AG09319 (cell line): ENCODE results near the gene DCDC1.
A peak's percentile ranks its signal among the peaks of the same experiment; 100 is the strongest.
"Not testable (repeated sequence)": the region's sequence is repeated elsewhere in the genome, so short reads cannot be mapped to it uniquely, and the experiment has no call there.

Experiments used
- DNase-seq: peaks from one replicate; pipeline ENCODE4 v3.0.0-alpha.2; 2010; ENCODE audit warnings: low read depth; ENCODE audit errors: extremely low read depth
- TF ChIP-seq, protein P1 (sequence below): IDR thresholded peaks from 2 replicates; pipeline ENCODE4 v1.5.1; 2011; ENCODE audit warnings: low read depth, mild to moderate bottlenecking, inconsistent platforms, low read length, moderate library complexity

DCDC1 gene

DNA sequence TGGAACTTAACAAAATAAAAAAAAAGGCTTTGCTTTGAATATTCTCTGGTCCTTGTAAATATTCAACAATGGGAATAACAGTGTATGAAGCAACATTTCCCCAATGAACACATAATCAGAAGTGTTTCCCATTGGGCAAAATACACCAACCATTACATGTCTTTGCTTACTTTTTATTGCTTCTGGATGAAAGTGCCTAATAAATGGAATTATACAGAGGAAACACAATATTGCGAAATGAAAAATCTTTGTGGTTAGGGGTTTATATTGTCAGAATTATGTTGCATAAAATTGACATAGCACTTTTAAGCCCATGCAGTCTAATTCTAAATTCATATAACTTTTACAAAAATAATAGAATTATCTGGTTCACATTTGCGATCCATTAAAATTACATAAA lies 386.4 kb downstream of the DCDC1 start:
- TF ChIP-seq, protein P1, sequence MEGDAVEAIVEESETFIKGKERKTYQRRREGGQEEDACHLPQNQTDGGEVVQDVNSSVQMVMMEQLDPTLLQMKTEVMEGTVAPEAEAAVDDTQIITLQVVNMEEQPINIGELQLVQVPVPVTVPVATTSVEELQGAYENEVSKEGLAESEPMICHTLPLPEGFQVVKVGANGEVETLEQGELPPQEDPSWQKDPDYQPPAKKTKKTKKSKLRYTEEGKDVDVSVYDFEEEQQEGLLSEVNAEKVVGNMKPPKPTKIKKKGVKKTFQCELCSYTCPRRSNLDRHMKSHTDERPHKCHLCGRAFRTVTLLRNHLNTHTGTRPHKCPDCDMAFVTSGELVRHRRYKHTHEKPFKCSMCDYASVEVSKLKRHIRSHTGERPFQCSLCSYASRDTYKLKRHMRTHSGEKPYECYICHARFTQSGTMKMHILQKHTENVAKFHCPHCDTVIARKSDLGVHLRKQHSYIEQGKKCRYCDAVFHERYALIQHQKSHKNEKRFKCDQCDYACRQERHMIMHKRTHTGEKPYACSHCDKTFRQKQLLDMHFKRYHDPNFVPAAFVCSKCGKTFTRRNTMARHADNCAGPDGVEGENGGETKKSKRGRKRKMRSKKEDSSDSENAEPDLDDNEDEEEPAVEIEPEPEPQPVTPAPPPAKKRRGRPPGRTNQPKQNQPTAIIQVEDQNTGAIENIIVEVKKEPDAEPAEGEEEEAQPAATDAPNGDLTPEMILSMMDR: no peak
- no peak for DNase-seq

DNA sequence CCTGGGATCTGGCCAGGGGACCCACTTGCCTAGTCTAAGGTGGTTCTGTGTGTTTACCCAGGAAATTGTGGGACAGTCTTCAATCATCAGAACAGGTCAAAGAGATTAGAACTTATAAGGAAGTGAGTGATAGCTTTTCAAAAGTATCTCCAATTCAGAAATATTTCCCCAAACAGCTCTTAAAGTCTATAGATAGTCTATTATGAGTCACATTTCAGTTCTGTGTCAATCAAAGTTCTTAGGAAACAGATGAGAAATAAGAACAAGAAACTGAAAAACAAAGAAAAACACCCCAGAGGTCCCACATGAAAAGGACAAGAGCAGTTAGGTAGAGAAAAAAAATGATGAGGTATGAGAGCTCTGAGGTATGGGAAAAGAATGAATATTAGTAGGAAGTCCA lies 402.0 kb downstream of the DCDC1 start:
- DNase-seq: no peak
- TF ChIP-seq, protein P1: no peak

DNA sequence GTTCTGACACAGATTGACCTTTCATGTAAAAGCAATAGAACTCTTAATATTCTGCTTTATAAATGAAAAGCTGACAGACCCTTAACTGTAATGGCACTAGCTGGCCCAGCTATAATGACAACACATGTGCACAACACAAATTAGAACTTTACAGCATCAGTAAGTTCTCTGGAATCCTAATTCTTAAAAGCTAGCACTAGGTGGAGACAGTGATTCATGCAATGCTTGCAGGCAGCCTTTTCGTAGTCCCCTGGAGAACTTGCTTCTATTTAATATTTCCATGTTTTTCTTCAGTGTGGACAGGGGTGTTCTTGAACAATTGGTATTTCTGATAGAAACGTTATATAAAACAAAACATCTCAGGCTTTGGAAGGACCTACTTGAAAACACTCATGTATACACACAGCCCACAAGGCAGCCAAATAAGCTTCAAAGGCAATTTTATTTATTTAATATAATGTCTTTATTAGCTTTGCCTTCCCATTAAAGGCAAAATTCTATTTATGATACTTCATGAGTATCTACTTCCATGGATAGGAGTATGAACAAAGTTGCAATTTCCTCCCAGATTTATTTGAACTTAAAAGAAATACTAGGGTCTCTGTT lies 409.0 kb downstream of the DCDC1 start:
- TF ChIP-seq, protein P1: peak; percentile 31
- peak; percentile 3 for DNase-seq

DNA sequence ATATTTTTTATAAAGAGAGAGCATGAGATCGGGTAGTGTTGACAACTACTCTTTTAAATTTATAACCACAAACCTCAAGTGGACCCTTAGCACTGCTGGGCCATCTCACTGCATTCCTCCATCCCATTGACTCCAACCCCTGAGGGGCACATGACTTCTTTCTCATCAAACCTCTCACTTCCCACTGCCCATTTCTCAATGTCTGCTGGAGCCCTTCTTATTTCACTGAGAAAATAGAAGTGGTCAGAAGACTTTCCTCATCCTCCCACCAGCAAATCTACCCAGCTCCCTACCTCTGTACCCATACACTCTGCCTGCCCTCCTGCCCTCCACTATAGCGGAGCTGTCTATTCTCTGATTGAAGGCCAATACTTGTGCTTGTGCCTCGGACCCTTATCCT lies 412.8 kb downstream of the DCDC1 start:
- no peak for DNase-seq
- TF ChIP-seq, protein P1: no peak

DNA sequence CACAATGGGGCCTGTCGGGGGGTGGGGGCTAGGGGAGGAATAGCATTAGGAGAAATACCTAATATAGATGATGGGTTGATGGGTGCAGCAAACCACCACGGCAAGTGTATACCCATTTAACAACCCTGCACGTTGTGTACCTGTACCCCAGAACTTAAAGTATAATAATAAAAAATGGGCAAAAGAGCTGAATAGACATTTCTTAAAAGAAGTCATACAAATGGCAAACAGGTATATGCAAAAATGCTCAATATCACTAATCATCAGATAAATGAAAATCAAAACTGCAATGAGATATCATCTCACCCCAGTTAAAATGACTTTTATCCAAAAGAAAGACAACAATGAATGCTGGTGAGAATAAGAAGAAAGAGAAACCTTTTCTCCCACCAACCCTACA lies 419.7 kb downstream of the DCDC1 start:
- TF ChIP-seq, protein P1: no peak
- DNase-seq: no peak

DNA sequence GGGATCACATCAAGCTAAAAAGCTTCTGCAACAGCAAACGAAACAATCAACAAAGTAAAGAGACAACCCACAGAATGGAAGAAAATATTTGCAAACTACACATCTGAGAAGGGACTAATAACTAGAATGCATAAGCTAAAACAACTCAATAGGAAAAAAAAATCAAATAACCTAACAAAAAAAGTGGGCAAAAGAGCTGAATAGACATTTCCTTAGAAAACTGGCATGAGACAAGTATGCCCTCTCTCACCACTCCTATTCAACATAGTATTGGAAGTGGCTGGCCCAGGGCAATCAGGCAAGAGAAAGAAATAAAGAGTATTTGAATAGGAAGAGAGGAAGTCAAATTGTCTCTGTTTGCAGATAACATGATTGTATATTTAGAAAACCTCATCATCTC lies 421.8 kb downstream of the DCDC1 start:
- DNase-seq: not testable (repeated sequence)

DNA sequence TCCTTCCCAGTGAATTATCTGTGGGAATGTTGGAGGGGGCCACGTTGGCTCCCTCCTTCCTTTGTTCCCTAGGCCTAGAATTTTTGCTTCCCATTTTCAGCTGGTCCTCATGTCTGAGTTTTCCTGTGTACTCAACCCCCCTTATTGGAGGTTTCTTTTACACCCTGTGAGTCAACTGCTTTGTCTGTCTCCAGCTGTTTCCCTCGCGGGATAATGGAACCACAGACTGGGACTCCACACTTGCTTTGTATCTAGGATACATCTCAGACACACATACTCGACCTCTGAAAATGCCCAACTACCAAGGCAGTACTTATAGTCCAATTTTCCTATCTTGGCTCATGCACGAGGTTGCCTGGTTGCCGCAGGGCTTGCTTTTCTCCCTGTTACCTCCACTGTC lies 430.7 kb downstream of the DCDC1 start:
- TF ChIP-seq, protein P1: no peak
- no peak for DNase-seq

DNA sequence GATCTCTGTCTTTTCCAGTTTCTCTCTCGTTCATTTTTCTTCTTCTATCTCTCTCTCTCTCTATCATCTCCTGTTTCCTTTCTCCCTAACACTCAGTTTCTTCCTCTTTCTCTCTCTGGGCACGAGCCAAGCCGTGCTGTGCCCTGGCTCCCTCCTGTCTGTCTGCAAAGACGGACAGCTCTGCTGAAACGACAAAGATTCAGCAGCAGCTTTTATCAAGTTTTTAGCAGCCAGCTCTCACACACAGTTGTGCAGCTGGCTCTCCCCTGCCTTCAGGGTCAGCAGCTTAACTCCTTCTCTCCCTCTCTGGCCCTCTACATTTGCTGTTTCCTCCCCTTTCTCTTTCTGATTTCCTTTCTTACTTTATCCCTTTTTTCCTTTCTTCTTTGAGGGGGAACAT lies 431.4 kb downstream of the DCDC1 start:
- no peak for DNase-seq
- TF ChIP-seq, protein P1: no peak
